A549 (cell line): ENCODE data around the gene OTOP2. TPM values are rescaled to one million over a fixed set of nuclear protein-coding genes. Genes with fewer than 3 reads are reported as not detected.

Experiments
- ATAC-seq, 2 experiments: fragments of 200-7000 bp in 1 of 2; fragments of >200 bp in 1 of 2; cut with Nextera tagmentation in 1 of 2; cut with Tn5 transposase in 1 of 2; 3 replicates each; pipeline versions ENCODE4 v1.8.0 to v1.9.1; 2018 to 2020; ENCODE audit warnings: mild to moderate bottlenecking in 1 of 2, moderate library complexity in 1 of 2
- CTCF ChIA-PET: fragments of 300-600 bp; sonication (Branson Sonifier 250); formaldehyde crosslinking; extraction: SDS; loops from one replicate; lab custom pipeline; 2021; ENCODE audit warnings: antibody characterized with exemption, inconsistent platforms; lab: Yijun Ruan, JAX
- POLR2A ChIA-PET: fragments of 350-600 bp; formaldehyde crosslinking; extraction: SDS; loops from one replicate; lab custom pipeline; 2021; ENCODE audit warnings: antibody characterized with exemption, inconsistent platforms; lab: Yijun Ruan, JAX
- DNase-seq, 2 experiments: peaks; one replicate each; pipeline versions ENCODE4 v3.0.0 to v3.0.0-alpha.2; 2011 to 2016; ENCODE audit warnings: low read depth in 1 of 2, low spot score in 1 of 2
- FAIRE-seq: peaks from 2 replicates; lab custom pipeline; 2011; peaks lifted over from hg19 to GRCh38; lab: Jason Lieb, UNC
- H3K27ac ChIP-seq, 2 experiments: fragments of >200 bp; sonication (Bioruptor Twin); formaldehyde crosslinking; 3 replicates each; pipeline ENCODE4 v1.5.1; 2016 to 2017
- H3K4me1 ChIP-seq: fragments of >200 bp; sonication (Bioruptor Twin); formaldehyde crosslinking; 3 replicates; pipeline ENCODE4 v1.6.1; 2016
- H3K4me2 ChIP-seq: fragments of >200 bp; sonication (Bioruptor Twin); formaldehyde crosslinking; 3 replicates; pipeline ENCODE4 v1.6.1; 2016
- H3K4me3 ChIP-seq: fragments of >200 bp; sonication (Bioruptor Twin); formaldehyde crosslinking; 3 replicates; pipeline ENCODE4 v1.5.1; 2016
- H3K9me3 ChIP-seq: fragments of >200 bp; sonication (Bioruptor Twin); formaldehyde crosslinking; 3 replicates; pipeline ENCODE4 v1.6.1; 2016
- CTCF ChIP-seq: fragments of >200 bp; sonication (Bioruptor Twin); formaldehyde crosslinking; IDR thresholded peaks from 3 replicates; pipeline ENCODE4 v1.5.1; 2016
- ELK1 ChIP-seq: fragments of 150-350 bp; IDR thresholded peaks from 2 replicates; pipeline ENCODE4 v1.6.1; 2014; ENCODE audit warnings: low read depth, mild to moderate bottlenecking, low read length
- FOSL2 ChIP-seq, 2 experiments: fragments of 450-650 bp in 1 of 2; fragments of >200 bp in 1 of 2; sonication (Bioruptor Twin) in 1 of 2; formaldehyde crosslinking; IDR thresholded peaks; 2 replicates each; pipeline versions ENCODE4 v1.5.0 to v1.6.1; 2016 to 2020; ENCODE audit warnings: mild to moderate bottlenecking in 1 of 2, moderate library complexity in 1 of 2
- HES2 ChIP-seq: fragments of >200 bp; sonication (Bioruptor Twin); formaldehyde crosslinking; IDR thresholded peaks from 2 replicates; pipeline ENCODE4 v1.6.1; 2016
- HEYL ChIP-seq: fragments of 250-450 bp; sonication (Bioruptor Pico); IDR thresholded peaks from 2 replicates; pipeline ENCODE4 v1.8.0; 2021; ENCODE audit warnings: mild to moderate bottlenecking, moderate library complexity
- MAX ChIP-seq: IDR thresholded peaks from 2 replicates; pipeline ENCODE4 v1.6.1; 2012
- MYC ChIP-seq: IDR thresholded peaks from 2 replicates; pipeline ENCODE4 v1.6.1; 2012; ENCODE audit warnings: mild to moderate bottlenecking, inconsistent platforms, low read length, improper control_type of control experiment, borderline replicate concordance
- NFE2L2 ChIP-seq: fragments of 150-350 bp; conservative IDR thresholded peaks from 2 replicates; pipeline ENCODE4 v1.6.1; 2014; ENCODE audit warnings: low read length
- PBX3 ChIP-seq: IDR thresholded peaks from 2 replicates; pipeline ENCODE4 v1.6.1; 2012
- PHF8 ChIP-seq: fragments of 200-600 bp; sonication (generic); IDR thresholded peaks from 2 replicates; pipeline ENCODE4 v1.6.1; 2016; ENCODE audit warnings: low read depth, mild to moderate bottlenecking, antibody characterized with exemption, moderate library complexity, borderline replicate concordance
- SMC3 ChIP-seq: fragments of >200 bp; sonication (Bioruptor Twin); formaldehyde crosslinking; IDR thresholded peaks from 3 replicates; pipeline ENCODE4 v1.6.1; 2018; ENCODE audit warnings: inconsistent platforms
- ZNF302 ChIP-seq: fragments of 250-450 bp; sonication (Bioruptor Pico); IDR thresholded peaks from 2 replicates; pipeline ENCODE4 v1.9.0; 2021; ENCODE audit warnings: inconsistent platforms, mild to moderate bottlenecking, moderate library complexity
- WGBS: methylation state at CpG from one replicate; pipeline ENCODE4 v1.1.6; 2017; ENCODE audit errors: missing lambda C conversion rate; 5-methylcytosine and 5-hydroxymethylcytosine counted together
- polyA plus RNA-seq, 4 experiments: library from polyadenylated mRNA; depleted of rRNA in 3 of 4; stranded (reverse); fragments of >200 nt; fragmentation: RNase III in 1 of 4; extraction: RNeasy Plus Mini Kit Qiagen cat#74134 plus additional on column Dnase treatment in 1 of 4; gene quantifications; 2 replicates in 3 of 4; 3 replicates in 1 of 4; pipeline ENCODE4 v1.2.3, GENCODE V29; 2011 to 2017

OTOP2 gene
- polyA plus RNA-seq, 2 of the 4 experiments (the other 2 are of a cell fraction): 0.06 TPM; not detected in 1

- no peak for TF ChIP-seq CTCF
- TF ChIP-seq, all 56 proteins: peak for 0
Measured at GRCh38 chr17:74971842-74972106, 47.7 kb downstream of the OTOP2 start (continued).

GRCh38 chr17:74972107-74972972, 48.3 kb downstream of the OTOP2 start, which contains the start of gene HID1:
Gene HID1 (minus strand): TSS chr17:74972759. CDS start chr17:74972656, 103 bp downstream.
- Histone ChIP-seq H3K27ac (peak within 1 kb of the TSS; percentile 77 to 84), H3K4me1 (peaks cover 9% of the 10 kb centered on the region), H3K4me3 (peak within 1 kb of the TSS; percentile 71), H3K9me3 (no peaks in the 10 kb centered on the region), H3K4me2 (peak within 1 kb of the TSS; percentile 86)
- DNase-seq (peak; percentile 56 to 88), FAIRE-seq (no peak), ATAC-seq (peak; percentile 83 to 85)
- 0 out of 2 replicates have a peak, but pooled peaks have one; percentile 60 for TF ChIP-seq MYC
- peak; percentile 70; the same call in 1 of the 2 replicates for TF ChIP-seq PHF8
- peak; percentile 61; the same call in 1 of the 2 replicates for TF ChIP-seq PBX3
- TF ChIP-seq ZNF302 (CRISPR knock-in tag): no peak
- ChIA-PET POLR2A (interaction anchor here (0.5 to 4.1 kb wide), 10 partner anchors 10 to 317 kb away, joined by 3 to 31 read pairs (median 6); partner anchors contain the start of genes CDR2L, MRPL58, SLC16A5 and SLC25A19), CTCF (interaction anchor here (0.8 to 42.3 kb wide), 10 partner anchors 12 to 229 kb away, joined by 3 to 1448 read pairs (median 16); partner anchors contain the start of genes CDR2L, MRPL58, OTOP2 and OTOP3)
- 1% methylated on average over 33 of the region's 95 CpGs for WGBS

GRCh38 chr17:74972973-74973328, 48.9 kb downstream of the OTOP2 start:
- TF ChIP-seq HES2 (no peak), MAX (no peak), FOSL2 (IDR thresholded peaks at IDR 0.05) (no peak), FOSL2 (CRISPR knock-in tag; IDR thresholded peaks at IDR 0.05) (no peak), SMC3 (no peak), ELK1 (no peak), NFE2L2 (no peak), HEYL (CRISPR knock-in tag) (no peak)
- whole genome bisulfite sequencing: 57% methylated on average over 17 of the region's 17 CpGs
- H3K9me3 ChIP-seq: no peaks in the 10 kb centered on the region
- peaks cover 9% of the 10 kb centered on the region for H3K4me1 ChIP-seq
- CTCF ChIA-PET: interaction anchor here (0.9 to 42.3 kb wide), 7 partner anchors 11 to 229 kb away, joined by 3 to 1448 read pairs (median 64); partner anchors contain the start of genes CDR2L, MRPL58, OTOP2 and OTOP3
- FAIRE-seq: no peak
- peak overlapping the region; percentile 77 to 84; a peak in 5 of 6 replicates for H3K27ac ChIP-seq
- peak in 1 of 2 experiments; percentile 32; a peak in 5 of 6 replicates for ATAC-seq
- no peak for DNase-seq
- peak overlapping the region; percentile 71 for H3K4me3 ChIP-seq
- POLR2A ChIA-PET: interaction anchor here (1.0 to 4.1 kb wide), 5 partner anchors 15 to 115 kb away, joined by 3 to 31 read pairs (median 8); partner anchors contain the start of genes CDR2L, MRPL58 and SLC16A5
- H3K4me2 ChIP-seq: peak overlapping the region; percentile 86
